Keratinocyte (primary cell): Measurements from ENCODE around the gene OGG1.

Experiments used
- EZH2 ChIP-seq: IDR thresholded peaks from one replicate; pipeline ENCODE4 v1.6.1; 2012; ENCODE audit warnings: inconsistent platforms, mild to moderate bottlenecking, low read length, moderate library complexity
- TF ChIP-seq, protein P1 (sequence below), 3 experiments: IDR thresholded peaks in 1 of 3; conservative IDR thresholded peaks in 1 of 3; optimal IDR thresholded peaks in 1 of 3; 2 replicates in 2 of 3; 3 replicates in 1 of 3; pipeline versions ENCODE3 to v1.5.1; 2011; ENCODE audit warnings: low read length in 3 of 3, mild to moderate bottlenecking in 3 of 3, moderate library complexity in 2 of 3, control low read depth in 1 of 3, inconsistent platforms in 1 of 3; ENCODE audit not compliant: insufficient read depth in 2 of 3; ENCODE audit errors: extremely low read depth in 1 of 3

DNA sequence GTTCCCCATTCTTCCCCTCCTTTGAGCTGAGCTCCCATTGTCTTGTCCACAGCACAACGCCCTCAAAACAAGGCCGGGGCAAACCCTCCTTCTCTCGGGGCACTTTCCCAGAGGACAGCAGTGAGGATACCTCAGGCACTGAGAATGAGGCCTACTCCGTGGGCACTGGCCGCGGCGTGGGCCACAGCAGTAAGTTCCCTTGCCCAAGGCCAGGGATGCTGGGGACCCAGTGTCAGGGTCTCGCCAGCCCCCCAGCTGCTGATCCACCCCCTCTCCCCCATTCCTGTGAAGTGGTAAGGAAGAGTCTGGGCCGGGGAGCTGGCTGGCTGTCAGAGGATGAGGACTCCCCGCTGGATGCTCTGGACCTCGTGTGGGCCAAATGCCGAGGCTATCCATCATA lies 4.2 kb upstream of the OGG1 start:
- TF ChIP-seq, protein P1, sequence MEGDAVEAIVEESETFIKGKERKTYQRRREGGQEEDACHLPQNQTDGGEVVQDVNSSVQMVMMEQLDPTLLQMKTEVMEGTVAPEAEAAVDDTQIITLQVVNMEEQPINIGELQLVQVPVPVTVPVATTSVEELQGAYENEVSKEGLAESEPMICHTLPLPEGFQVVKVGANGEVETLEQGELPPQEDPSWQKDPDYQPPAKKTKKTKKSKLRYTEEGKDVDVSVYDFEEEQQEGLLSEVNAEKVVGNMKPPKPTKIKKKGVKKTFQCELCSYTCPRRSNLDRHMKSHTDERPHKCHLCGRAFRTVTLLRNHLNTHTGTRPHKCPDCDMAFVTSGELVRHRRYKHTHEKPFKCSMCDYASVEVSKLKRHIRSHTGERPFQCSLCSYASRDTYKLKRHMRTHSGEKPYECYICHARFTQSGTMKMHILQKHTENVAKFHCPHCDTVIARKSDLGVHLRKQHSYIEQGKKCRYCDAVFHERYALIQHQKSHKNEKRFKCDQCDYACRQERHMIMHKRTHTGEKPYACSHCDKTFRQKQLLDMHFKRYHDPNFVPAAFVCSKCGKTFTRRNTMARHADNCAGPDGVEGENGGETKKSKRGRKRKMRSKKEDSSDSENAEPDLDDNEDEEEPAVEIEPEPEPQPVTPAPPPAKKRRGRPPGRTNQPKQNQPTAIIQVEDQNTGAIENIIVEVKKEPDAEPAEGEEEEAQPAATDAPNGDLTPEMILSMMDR (optimal IDR thresholded peaks at IDR 0.05 in 1 of 3, IDR thresholded peaks at IDR 0.05 in 1 of 3, conservative IDR thresholded peaks at IDR 0.05 in 1 of 3; ENCODE audit: extremely low read depth in 1 of 3, insufficient read depth in 2 of 3, low read length in 3 of 3) = no peak
- TF ChIP-seq EZH2 = no peak
